ENCODE data around the gene EHF. TPM values are rescaled to one million over a fixed set of nuclear protein-coding genes. Genes with fewer than 3 reads are reported as not detected.

The EHF gene
- total and polyA plus RNA-seq, 2 of the 13 experiments (the other 11 are each of a cell fraction or from before 2014, with no cell fraction given), result 0.04 to 0.46 TPM

GRCh38 chr11:34667810-34668582, 47.1 kb downstream of the EHF start (continued):
- peak; percentile 40; the same call in 1 of the 2 replicates for TF ChIP-seq HIC2 (CRISPR knock-in tag; IDR thresholded peaks at IDR 0.05; ENCODE audit: low read depth)
- TF ChIP-seq ATF7 (IDR thresholded peaks at IDR 0.05), result no peak
- peak; percentile 29; the same call in 1 of the 2 replicates for TF ChIP-seq ATF7 (CRISPR knock-in tag; IDR thresholded peaks at IDR 0.05)
- TF ChIP-seq MAX (IDR thresholded peaks at IDR 0.05), result no peak
- TF ChIP-seq ZSCAN31 (CRISPR knock-in tag; IDR thresholded peaks at IDR 0.05; ENCODE audit: low read depth), result no peak
- no peak for TF ChIP-seq ZSCAN21 (CRISPR knock-in tag; IDR thresholded peaks at IDR 0.05; ENCODE audit: borderline replicate concordance)
- TF ChIP-seq ZNF138 (CRISPR knock-in tag; IDR thresholded peaks at IDR 0.05; ENCODE audit: low read depth), result no peak
- TF ChIP-seq MEIS1 (CRISPR knock-in tag; IDR thresholded peaks at IDR 0.05; ENCODE audit: borderline replicate concordance), result peak; percentile 94
- TF ChIP-seq RAD51 (IDR thresholded peaks at IDR 0.05; ENCODE audit: borderline replicate concordance), result no peak
- TF ChIP-seq NCOA1 (CRISPR knock-in tag; IDR thresholded peaks at IDR 0.05), result peak; percentile 50; the same call in 1 of the 2 replicates
- 0 out of 2 replicates have a peak, but pooled peaks have one; percentile 51 for TF ChIP-seq ESRRA (CRISPR knock-in tag; IDR thresholded peaks at IDR 0.05; ENCODE audit: low read depth)
- no peak for TF ChIP-seq ZNF629 (CRISPR knock-in tag; conservative IDR thresholded peaks at IDR 0.05)
- no peak for TF ChIP-seq ETV6 (CRISPR knock-in tag; conservative IDR thresholded peaks at IDR 0.05)
- peak; percentile 33; the same call in 1 of the 2 replicates for TF ChIP-seq KMT2B (CRISPR knock-in tag; IDR thresholded peaks at IDR 0.05)
- peak; percentile 50; the same call in 1 of the 2 replicates for TF ChIP-seq TFE3 (CRISPR knock-in tag; IDR thresholded peaks at IDR 0.05)
- no peak for TF ChIP-seq EZH2 (conservative IDR thresholded peaks at IDR 0.05; ENCODE audit: low read depth, low read length)
- no peak for TF ChIP-seq SRSF4 (IDR thresholded peaks at IDR 0.05; ENCODE audit: low read depth, low read length, poor library complexity, severe bottlenecking)
- TF ChIP-seq HNRNPLL (IDR thresholded peaks at IDR 0.05; ENCODE audit: low read depth, low read length, poor library complexity, severe bottlenecking), result no peak
- no peak for TF ChIP-seq ZFP1 (CRISPR knock-in tag; IDR thresholded peaks at IDR 0.05)
- no peak for TF ChIP-seq RBM22 (optimal IDR thresholded peaks at IDR 0.05; ENCODE audit: low read length)
- no peak for TF ChIP-seq ZNF512B (CRISPR knock-in tag; IDR thresholded peaks at IDR 0.05; ENCODE audit: borderline replicate concordance)
- no peak for TF ChIP-seq ZMAT5 (CRISPR knock-in tag; IDR thresholded peaks at IDR 0.05; ENCODE audit: borderline replicate concordance, low read depth)
- TF ChIP-seq ZNF605 (CRISPR knock-in tag; IDR thresholded peaks at IDR 0.05), result no peak
- TF ChIP-seq EEA1 (CRISPR knock-in tag; IDR thresholded peaks at IDR 0.05; ENCODE audit: borderline replicate concordance), result no peak

Data from HepG2 (cell line).